Parietal lobe (tissue), 2 donors: ENCODE data around the gene CRACR2A. TPM values are rescaled to one million over a fixed set of nuclear protein-coding genes. Genes with fewer than 3 reads are reported as not detected.

Source experiments
- small RNA-seq: library from RNA; depleted of rRNA; stranded (forward); fragments of <200 nt; gene quantifications from one replicate; pipeline ENCODE3, GENCODE V24; 2014; ENCODE audit warnings: low replicate concordance
- total RNA-seq: library from RNA; depleted of rRNA; stranded (reverse); fragments of >200 nt; gene quantifications from one replicate; pipeline ENCODE4 v1.2.3, GENCODE V29; 2014

The CRACR2A gene, protein sequence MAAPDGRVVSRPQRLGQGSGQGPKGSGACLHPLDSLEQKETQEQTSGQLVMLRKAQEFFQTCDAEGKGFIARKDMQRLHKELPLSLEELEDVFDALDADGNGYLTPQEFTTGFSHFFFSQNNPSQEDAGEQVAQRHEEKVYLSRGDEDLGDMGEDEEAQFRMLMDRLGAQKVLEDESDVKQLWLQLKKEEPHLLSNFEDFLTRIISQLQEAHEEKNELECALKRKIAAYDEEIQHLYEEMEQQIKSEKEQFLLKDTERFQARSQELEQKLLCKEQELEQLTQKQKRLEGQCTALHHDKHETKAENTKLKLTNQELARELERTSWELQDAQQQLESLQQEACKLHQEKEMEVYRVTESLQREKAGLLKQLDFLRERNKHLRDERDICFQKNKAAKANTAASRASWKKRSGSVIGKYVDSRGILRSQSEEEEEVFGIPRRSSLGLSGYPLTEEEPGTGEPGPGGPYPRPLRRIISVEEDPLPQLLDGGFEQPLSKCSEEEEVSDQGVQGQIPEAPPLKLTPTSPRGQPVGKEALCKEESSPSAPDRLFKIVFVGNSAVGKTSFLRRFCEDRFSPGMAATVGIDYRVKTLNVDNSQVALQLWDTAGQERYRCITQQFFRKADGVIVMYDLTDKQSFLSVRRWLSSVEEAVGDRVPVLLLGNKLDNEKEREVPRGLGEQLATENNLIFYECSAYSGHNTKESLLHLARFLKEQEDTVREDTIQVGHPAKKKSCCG
- 1.9 TPM for total RNA-seq

DNA sequence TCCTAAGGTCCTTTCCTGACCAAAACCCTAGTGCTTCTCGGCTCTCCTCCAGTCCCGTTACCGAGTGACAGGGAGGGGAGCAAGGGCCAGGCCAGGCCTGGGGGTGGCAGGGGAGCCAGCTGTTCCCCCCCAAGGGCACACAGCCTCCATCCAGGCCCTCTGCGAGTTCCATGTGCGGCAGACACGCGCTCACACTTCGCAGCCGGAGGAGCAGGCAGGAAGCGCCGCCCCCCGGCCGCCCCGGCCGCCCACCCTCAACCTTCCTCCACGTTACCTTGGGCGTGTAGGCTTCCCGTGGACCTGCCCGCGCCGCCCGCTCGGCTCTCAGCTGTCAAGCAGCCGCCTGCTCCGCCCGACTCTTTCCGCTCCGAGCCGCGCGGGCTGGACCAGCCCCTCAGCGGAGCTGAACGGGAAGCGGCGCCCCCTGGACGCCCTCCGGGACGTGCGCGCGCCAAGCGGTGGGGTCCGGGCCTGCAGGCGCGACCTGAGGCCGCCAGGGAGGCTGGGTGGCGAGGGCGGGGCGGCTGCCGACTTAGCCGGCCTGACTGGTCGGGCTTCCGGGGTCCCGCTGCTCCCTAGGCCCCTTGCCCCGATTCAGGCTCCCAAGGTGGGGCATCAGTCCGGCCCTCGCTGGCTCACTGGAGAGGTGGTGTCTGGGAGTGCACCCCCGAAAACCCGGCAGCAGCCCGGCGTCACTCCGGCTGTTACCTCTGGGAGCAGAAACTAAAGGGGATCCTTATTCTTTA is at the start of gene CRACR2A:
Gene CRACR2A, minus strand, starts transcription at position 369 of the 746 bp plus-strand sequence. CDS start 56,110 bp downstream, outside the sequence.

Small RNA genes within 50 kb of the gene (small RNA-seq; reads per million reads assigned to genes)
- not detected for gene RNU6-174P

Other genes with a start within 250 kb of the CRACR2A start
- 27.9 TPM for gene PARP11, start 120.3 kb upstream of the CRACR2A start, total RNA-seq